H1 (cell line): ENCODE measurements around the gene KLHL40. TPM values are rescaled to one million over a fixed set of nuclear protein-coding genes. Genes with fewer than 3 reads are reported as not detected.
A peak's percentile ranks its signal among the peaks of the same experiment; 100 is the strongest.

Experiments used
- CTCF ChIA-PET: fragments of 300-600 bp; sonication (Branson Sonifier 250); formaldehyde crosslinking; loops from one replicate; lab custom pipeline; 2021; ENCODE audit not compliant: partially characterized antibody; lab: Charles Lee
- POLR2A ChIA-PET: fragments of 300-600 bp; sonication (Branson Sonifier 250); formaldehyde crosslinking; loops from one replicate; lab custom pipeline; 2021; ENCODE audit warnings: inconsistent platforms; ENCODE audit not compliant: partially characterized antibody; lab: Charles Lee
- DNase-seq, 2 experiments: peaks; one replicate each; pipeline versions ENCODE4 v3.0.0 to v3.0.0-alpha.2; 2010 to 2022; ENCODE audit warnings: low spot score in 2 of 2, low read depth in 1 of 2, mixed read lengths in 1 of 2
- FAIRE-seq: peaks from 2 replicates; lab custom pipeline; 2011; peaks lifted over from hg19 to GRCh38; lab: Jason Lieb, UNC
- H2AFZ ChIP-seq: 2 replicates; pipeline ENCODE4 v1.8.1; 2012; ENCODE audit warnings: low read length, inconsistent platforms
- H2AK5ac ChIP-seq: 2 replicates; pipeline ENCODE4 v1.6.1; 2013; ENCODE audit warnings: low read depth, low read length
- H2BK120ac ChIP-seq: replicated peaks from 2 replicates; pipeline ENCODE3; 2013; ENCODE audit warnings: low read depth, low read length, inconsistent platforms
- H2BK12ac ChIP-seq: 2 replicates; pipeline ENCODE4 v1.6.1; 2013; ENCODE audit warnings: low read depth, low read length
- H2BK15ac ChIP-seq: 2 replicates; pipeline ENCODE4 v1.6.1; 2013; ENCODE audit warnings: low read length
- H2BK20ac ChIP-seq: 2 replicates; pipeline ENCODE4 v1.6.1; 2013; ENCODE audit warnings: low read length
- H2BK5ac ChIP-seq: 2 replicates; pipeline ENCODE4 v1.6.1; 2013; ENCODE audit warnings: low read depth, low read length
- H3K14ac ChIP-seq: 2 replicates; pipeline ENCODE4 v1.6.1; 2013; ENCODE audit warnings: inconsistent platforms; ENCODE audit not compliant: insufficient read length
- H3K18ac ChIP-seq: 2 replicates; pipeline ENCODE4 v1.6.1; 2013; ENCODE audit warnings: low read length; ENCODE audit errors: extremely low read depth
- H3K23ac ChIP-seq: 2 replicates; pipeline ENCODE4 v1.6.1; 2013; ENCODE audit warnings: inconsistent platforms; ENCODE audit not compliant: insufficient read length
- H3K23me2 ChIP-seq: 2 replicates; pipeline ENCODE4 v1.6.1; 2013; ENCODE audit warnings: low read depth, low read length
- H3K27ac ChIP-seq: 2 replicates; pipeline ENCODE4 v1.6.1; 2011; ENCODE audit warnings: low read depth, low read length, inconsistent platforms
- H3K27me3 ChIP-seq, 4 experiments: replicated peaks in 1 of 4; 1 replicate in 1 of 4; 2 replicates in 3 of 4; pipeline versions ENCODE4 v1.6.1 to v1.8.1; 2011 to 2013; ENCODE audit warnings: low read length in 3 of 4, mild to moderate bottlenecking in 3 of 4, inconsistent platforms in 2 of 4, mixed read lengths in 2 of 4, moderate library complexity in 1 of 4; ENCODE audit not compliant: control insufficient read depth in 3 of 4, insufficient read depth in 3 of 4; ENCODE audit errors: extremely low read depth in 1 of 4
- H3K36me3 ChIP-seq, 4 experiments: 2 replicates each; pipeline versions ENCODE4 v1.6.1 to v1.8.1; 2011 to 2013; ENCODE audit warnings: mild to moderate bottlenecking in 4 of 4, low read length in 3 of 4, moderate library complexity in 2 of 4, control low read depth in 1 of 4, inconsistent platforms in 1 of 4; ENCODE audit not compliant: insufficient read depth in 4 of 4, control insufficient read depth in 2 of 4
- H3K4ac ChIP-seq: replicated peaks from 2 replicates; pipeline ENCODE3; 2013; ENCODE audit warnings: low read length, low read depth, mixed read lengths, inconsistent platforms; ENCODE audit not compliant: insufficient read length
- H3K4me1 ChIP-seq, 4 experiments: replicated peaks in 1 of 4; 1 replicate in 1 of 4; 2 replicates in 3 of 4; pipeline versions ENCODE4 v1.6.1 to v1.8.1; 2011 to 2013; ENCODE audit warnings: low read length in 3 of 4, inconsistent platforms in 2 of 4, mixed read lengths in 1 of 4; ENCODE audit not compliant: insufficient read depth in 4 of 4, control insufficient read depth in 3 of 4
- H3K4me2 ChIP-seq, 2 experiments: 2 replicates each; pipeline versions ENCODE4 v1.6.1 to v1.8.1; 2011 to 2013; ENCODE audit warnings: low read depth in 2 of 2, low read length in 2 of 2, control low read depth in 1 of 2, inconsistent platforms in 1 of 2, mild to moderate bottlenecking in 1 of 2; ENCODE audit not compliant: insufficient read depth in 1 of 2
- H3K4me3 ChIP-seq, 4 experiments: fragments of 200-600, 300-600 bp in 1 of 4; sonication (generic), shearing (Covaris generic), sonication (Bioruptor Twin) in 1 of 4; 2 replicates each; pipeline versions ENCODE4 v1.5.1 to v1.8.1; 2011 to 2016; ENCODE audit warnings: low read length in 4 of 4, low read depth in 3 of 4, control low read depth in 2 of 4, inconsistent platforms in 2 of 4, mild to moderate bottlenecking in 2 of 4, mixed read lengths in 1 of 4, moderate library complexity in 1 of 4; ENCODE audit not compliant: insufficient read depth in 2 of 4; ENCODE audit errors: extremely low read depth in 1 of 4
- H3K56ac ChIP-seq: replicated peaks from 2 replicates; pipeline ENCODE3; 2013; ENCODE audit warnings: low read depth, mild to moderate bottlenecking, mixed read lengths, low read length, inconsistent platforms; ENCODE audit not compliant: insufficient read length
- H3K79me1 ChIP-seq: 2 replicates; pipeline ENCODE4 v1.6.1; 2013; ENCODE audit warnings: low read depth, low read length, control low read depth
- H3K79me2 ChIP-seq, 2 experiments: 2 replicates each; pipeline versions ENCODE4 v1.6.1 to v1.8.1; 2012 to 2013; ENCODE audit warnings: low read length in 2 of 2, mild to moderate bottlenecking in 2 of 2, inconsistent platforms in 1 of 2; ENCODE audit not compliant: insufficient read depth in 2 of 2, control insufficient read depth in 1 of 2
- H3K9ac ChIP-seq, 4 experiments: replicated peaks in 1 of 4; 1 replicate in 1 of 4; 2 replicates in 3 of 4; pipeline versions ENCODE4 v1.6.1 to v1.8.1; 2011 to 2013; ENCODE audit warnings: low read depth in 3 of 4, low read length in 3 of 4, control low read depth in 2 of 4, mild to moderate bottlenecking in 2 of 4, moderate library complexity in 2 of 4, inconsistent platforms in 1 of 4; ENCODE audit errors: extremely low read depth in 1 of 4
- H3K9me3 ChIP-seq, 2 experiments: 2 replicates each; pipeline versions ENCODE4 v1.6.1 to v1.8.1; 2012 to 2013; ENCODE audit warnings: mild to moderate bottlenecking in 2 of 2, moderate library complexity in 2 of 2, control low read depth in 1 of 2, inconsistent platforms in 1 of 2, low read depth in 1 of 2, low read length in 1 of 2, mixed read lengths in 1 of 2; ENCODE audit not compliant: insufficient read depth in 2 of 2
- H4K20me1 ChIP-seq, 2 experiments: replicated peaks in 1 of 2; 2 replicates each; pipeline versions ENCODE3 to v1.8.1; 2011 to 2013; ENCODE audit warnings: inconsistent platforms in 2 of 2, low read length in 2 of 2, mild to moderate bottlenecking in 1 of 2; ENCODE audit not compliant: insufficient read depth in 2 of 2, control insufficient read depth in 1 of 2
- H4K5ac ChIP-seq: 2 replicates; pipeline ENCODE4 v1.6.1; 2013; ENCODE audit warnings: low read length, low read depth, mixed read lengths, inconsistent platforms; ENCODE audit not compliant: insufficient read length
- H4K8ac ChIP-seq: 2 replicates; pipeline ENCODE4 v1.8.0; 2013; ENCODE audit warnings: mild to moderate bottlenecking, moderate library complexity, low read length, inconsistent platforms; ENCODE audit not compliant: insufficient read depth; ENCODE audit errors: extremely low read depth
- H4K91ac ChIP-seq: replicated peaks from 2 replicates; pipeline ENCODE3; 2013; ENCODE audit warnings: low read length, mixed read lengths, inconsistent platforms; ENCODE audit not compliant: insufficient read length
- ATF2 ChIP-seq: IDR thresholded peaks from 2 replicates; pipeline ENCODE4 v1.6.1; 2012; ENCODE audit warnings: low read length, inconsistent platforms
- BRCA1 ChIP-seq: IDR thresholded peaks from 2 replicates; pipeline ENCODE4 v1.6.1; 2012; ENCODE audit warnings: low read depth, low read length, improper control_type of control experiment
- CHD1 ChIP-seq: IDR thresholded peaks from 2 replicates; pipeline ENCODE4 v1.6.1; 2012; ENCODE audit warnings: low read depth, low read length, improper control_type of control experiment
- CHD2 ChIP-seq: IDR thresholded peaks from 2 replicates; pipeline ENCODE4 v1.6.1; 2012; ENCODE audit warnings: low read length, improper control_type of control experiment
- KDM4A ChIP-seq: IDR thresholded peaks from one replicate; pipeline ENCODE4 v1.7.1; 2012; ENCODE audit warnings: low read depth, mild to moderate bottlenecking, moderate library complexity, low read length, inconsistent platforms; ENCODE audit not compliant: severe bottlenecking
- NRF1 ChIP-seq: IDR thresholded peaks from 2 replicates; pipeline ENCODE4 v1.6.1; 2011; ENCODE audit warnings: mild to moderate bottlenecking, low read depth, low read length, improper control_type of control experiment
- SIRT6 ChIP-seq: IDR thresholded peaks from one replicate; pipeline ENCODE4 v1.7.1; 2012; ENCODE audit warnings: low read length, inconsistent platforms
- SP1 ChIP-seq: IDR thresholded peaks from 2 replicates; pipeline ENCODE4 v1.6.1; 2011; ENCODE audit warnings: low read depth, low read length
- SP4 ChIP-seq: IDR thresholded peaks from 2 replicates; pipeline ENCODE4 v1.6.1; 2012; ENCODE audit warnings: low read length, inconsistent platforms
- SUZ12 ChIP-seq: fragments of 200-600 bp; sonication (generic); IDR thresholded peaks from 2 replicates; pipeline ENCODE4 v1.6.1; 2012; ENCODE audit warnings: mild to moderate bottlenecking, inconsistent platforms, low read length, moderate library complexity, mixed read lengths
- TAF1 ChIP-seq: IDR thresholded peaks from 2 replicates; pipeline ENCODE4 v1.6.1; 2011; ENCODE audit warnings: mild to moderate bottlenecking, low read depth, low read length
- TBP ChIP-seq: IDR thresholded peaks from 2 replicates; pipeline ENCODE4 v1.6.1; 2011; ENCODE audit warnings: low read depth, low read length, improper control_type of control experiment
- YY1 ChIP-seq: IDR thresholded peaks from 2 replicates; pipeline ENCODE4 v1.6.1; 2011; ENCODE audit warnings: low read depth, mild to moderate bottlenecking, low read length
- WGBS, 2 experiments: shearing (Covaris generic) in 1 of 2; methylation state at CpG; one replicate each; pipeline versions ENCODE4 v1.1.6 to v1.1.7; 2013 to 2015; ENCODE audit warnings: low lambda C conversion rate in 2 of 2, mixed read lengths in 2 of 2, inconsistent platforms in 1 of 2, low coverage in 1 of 2, missing lambda C conversion rate in 1 of 2; ENCODE audit not compliant: insufficient replicate concordance in 2 of 2, insufficient coverage in 1 of 2, insufficient read length in 1 of 2; ENCODE audit errors: extremely low coverage in 1 of 2, missing lambda C conversion rate in 1 of 2; 5-methylcytosine and 5-hydroxymethylcytosine counted together
- polyA plus RNA-seq, 7 experiments: library from polyadenylated mRNA; depleted of rRNA in 3 of 7; stranded (reverse) in 5 of 7; unstranded in 2 of 7; fragments of >200 nt in 5 of 7; fragments of 200-250 nt in 2 of 7; gene quantifications; 1 replicate in 5 of 7; 2 replicates in 1 of 7; 4 replicates in 1 of 7; pipeline versions ENCODE4 v1.2.1 to v1.2.3, GENCODE V29; 2011 to 2013; ENCODE audit warnings: missing spikeins in 2 of 7, mixed read lengths in 2 of 7
- total RNA-seq: library from RNA; stranded (reverse); fragmentation: NEBNext Ultra II Directional; extraction: Animal tissue kit (Norgen Biotek cat#: 25700); gene quantifications from 2 replicates; pipeline ENCODE4 v1.2.1, GENCODE V29; 2021

KLHL40 gene
- total and polyA plus RNA-seq, 2 of the 8 experiments (the other 6 are each of a cell fraction or from before 2014, with no cell fraction given): 0.02 TPM; not detected in 1

GRCh38 chr3:42732196-42732828, 47.0 kb downstream of the KLHL40 start:
- H3K9ac ChIP-seq: no peak overlapping the region
- H3K4ac ChIP-seq: no peak overlapping the region
- no peaks in the 10 kb centered on the region for H3K79me2 ChIP-seq
- peak overlapping the region; percentile 99; the same call in 1 of the 2 replicates for H2BK12ac ChIP-seq
- no peak overlapping the region for H3K14ac ChIP-seq
- no peaks in the 10 kb centered on the region for H4K20me1 ChIP-seq
- no peak overlapping the region for H4K8ac ChIP-seq
- H3K23ac ChIP-seq: no peak overlapping the region
- H3K27ac ChIP-seq: no peak overlapping the region
- H2BK120ac ChIP-seq: no peak overlapping the region
- no peaks in the 10 kb centered on the region for H3K79me1 ChIP-seq
- 95% methylated on average over 4 of the region's 4 CpGs; no CpG with 5 or more reads in 1 of the 2 experiments for WGBS, 2 experiments
- no peaks in the 10 kb centered on the region for H3K36me3 ChIP-seq
- no peak overlapping the region for H3K56ac ChIP-seq
- H2BK15ac ChIP-seq: peak overlapping the region; percentile 83
- ChIA-PET CTCF (interaction anchor here (0.8 to 4.6 kb wide), 8 partner anchors 10 to 85 kb away, joined by 3 to 28 read pairs (median 4); no protein-coding TSS in a partner anchor), POLR2A (interaction anchor here (0.7 kb wide), 1 partner anchor 14 kb away, joined by 3 read pairs; no protein-coding TSS in a partner anchor)
- H2AFZ ChIP-seq: no peak overlapping the region
- H3K27me3 ChIP-seq: 0 out of 7 replicates have a peak, but pooled peaks cover 0 to 3% (median 0%) of the 10 kb centered on the region in 4 experiments
- peak overlapping the region; percentile 20 for H4K91ac ChIP-seq
- peak overlapping the region; percentile 89 for H3K18ac ChIP-seq
- H2BK5ac ChIP-seq: peak overlapping the region; percentile 66; the same call in 1 of the 2 replicates
- no peaks in the 10 kb centered on the region for H3K9me3 ChIP-seq
- DNase-seq: peak in 1 of 2 experiments; percentile 7
- peak overlapping the region; percentile 56; the same call in 1 of the 2 replicates for H2AK5ac ChIP-seq
- no peaks in the 10 kb centered on the region for H3K23me2 ChIP-seq
- no peak overlapping the region for H4K5ac ChIP-seq
- H2BK20ac ChIP-seq: peak overlapping the region; percentile 80
- H3K4me3 ChIP-seq: no peak overlapping the region
- H3K4me2 ChIP-seq: no peak overlapping the region
- no peak for FAIRE-seq
- peaks cover 0 to 33% (median 18%) of the 10 kb centered on the region in 4 experiments; a peak in 5 of 7 replicates for H3K4me1 ChIP-seq
- TF ChIP-seq NRF1: no peak
- no peak for TF ChIP-seq CHD2
- TF ChIP-seq TBP: no peak
- TF ChIP-seq YY1: no peak
- TF ChIP-seq SP4: no peak
- no peak for TF ChIP-seq SP1
- no peak for TF ChIP-seq BRCA1
- TF ChIP-seq SIRT6: no peak
- TF ChIP-seq SUZ12: no peak
- no peak for TF ChIP-seq KDM4A
- no peak for TF ChIP-seq TAF1
- TF ChIP-seq CHD1: no peak
- no peak for TF ChIP-seq ATF2
